Sigmoid colon (tissue), 4 donors: ENCODE measurements around the gene BCL2L13.

Source experiments
- EP300 ChIP-seq, 4 donors: sonication (generic); formaldehyde crosslinking; IDR thresholded peaks; one replicate each; pipeline ENCODE4 v1.6.1; 2017; ENCODE audit warnings: antibody characterized with exemption in 4 of 4
- POLR2A ChIP-seq, 2 donors: fragments of 450-650 bp; IDR thresholded peaks; one replicate each; pipeline ENCODE4 v1.6.1; 2016; ENCODE audit warnings: antibody characterized with exemption in 2 of 2, mild to moderate bottlenecking in 2 of 2, moderate library complexity in 2 of 2
- POLR2AphosphoS5 ChIP-seq, 4 donors: sonication (generic); formaldehyde crosslinking; IDR thresholded peaks; one replicate each; pipeline ENCODE4 v1.6.1; 2017; ENCODE audit warnings: antibody characterized with exemption in 4 of 4
- TF ChIP-seq, protein P1 (sequence below), 4 experiments: fragments of 450-650 bp in 3 of 4; fragments of 200-600 bp in 1 of 4; IDR thresholded peaks; one replicate each; pipeline ENCODE4 v1.5.1; 2016 to 2019; ENCODE audit warnings: antibody characterized with exemption in 4 of 4, mild to moderate bottlenecking in 3 of 4, moderate library complexity in 2 of 4

DNA sequence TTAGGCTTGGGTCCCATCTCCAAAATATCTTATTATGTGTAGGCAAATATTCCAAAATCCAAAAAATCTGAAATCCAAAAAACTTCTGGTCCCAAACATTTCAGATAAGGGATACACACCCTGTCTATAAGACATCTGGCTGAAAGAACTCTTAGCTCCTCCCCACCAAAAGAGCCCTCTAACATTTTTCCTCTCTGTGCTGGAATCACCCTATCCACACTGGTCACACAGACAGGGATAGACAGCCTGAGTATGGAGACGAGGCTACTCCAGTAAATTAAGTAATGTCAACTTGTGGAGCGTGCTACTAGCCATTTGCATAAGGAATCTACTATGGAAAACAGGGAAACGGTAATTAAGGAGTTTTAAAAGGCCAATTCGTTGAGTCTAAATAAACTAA is 34.9 kb upstream of the BCL2L13 start:
- TF ChIP-seq POLR2A (IDR thresholded peaks at IDR 0.05) (no peak), POLR2AphosphoS5 (IDR thresholded peaks at IDR 0.05) (no peak), EP300 (IDR thresholded peaks at IDR 0.05) (no peak)
- TF ChIP-seq, protein P1, sequence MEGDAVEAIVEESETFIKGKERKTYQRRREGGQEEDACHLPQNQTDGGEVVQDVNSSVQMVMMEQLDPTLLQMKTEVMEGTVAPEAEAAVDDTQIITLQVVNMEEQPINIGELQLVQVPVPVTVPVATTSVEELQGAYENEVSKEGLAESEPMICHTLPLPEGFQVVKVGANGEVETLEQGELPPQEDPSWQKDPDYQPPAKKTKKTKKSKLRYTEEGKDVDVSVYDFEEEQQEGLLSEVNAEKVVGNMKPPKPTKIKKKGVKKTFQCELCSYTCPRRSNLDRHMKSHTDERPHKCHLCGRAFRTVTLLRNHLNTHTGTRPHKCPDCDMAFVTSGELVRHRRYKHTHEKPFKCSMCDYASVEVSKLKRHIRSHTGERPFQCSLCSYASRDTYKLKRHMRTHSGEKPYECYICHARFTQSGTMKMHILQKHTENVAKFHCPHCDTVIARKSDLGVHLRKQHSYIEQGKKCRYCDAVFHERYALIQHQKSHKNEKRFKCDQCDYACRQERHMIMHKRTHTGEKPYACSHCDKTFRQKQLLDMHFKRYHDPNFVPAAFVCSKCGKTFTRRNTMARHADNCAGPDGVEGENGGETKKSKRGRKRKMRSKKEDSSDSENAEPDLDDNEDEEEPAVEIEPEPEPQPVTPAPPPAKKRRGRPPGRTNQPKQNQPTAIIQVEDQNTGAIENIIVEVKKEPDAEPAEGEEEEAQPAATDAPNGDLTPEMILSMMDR (IDR thresholded peaks at IDR 0.05), result no peak
